HG03064 (cell line): ENCODE measurements around the gene SLC35A3.
A peak's percentile ranks its signal among the peaks of the same experiment; 100 is the strongest.
"Not testable (repeated sequence)": the region's sequence is repeated elsewhere in the genome, so short reads cannot be mapped to it uniquely, and the experiment has no call there.

ENCODE experiments used
- ATAC-seq: cut with Tn5 transposase; IDR thresholded peaks from one replicate; pipeline ENCODE4 v1.9.1; 2021; ENCODE audit warnings: low read depth; ENCODE audit not compliant: unreplicated experiment

Gene SLC35A3

DNA sequence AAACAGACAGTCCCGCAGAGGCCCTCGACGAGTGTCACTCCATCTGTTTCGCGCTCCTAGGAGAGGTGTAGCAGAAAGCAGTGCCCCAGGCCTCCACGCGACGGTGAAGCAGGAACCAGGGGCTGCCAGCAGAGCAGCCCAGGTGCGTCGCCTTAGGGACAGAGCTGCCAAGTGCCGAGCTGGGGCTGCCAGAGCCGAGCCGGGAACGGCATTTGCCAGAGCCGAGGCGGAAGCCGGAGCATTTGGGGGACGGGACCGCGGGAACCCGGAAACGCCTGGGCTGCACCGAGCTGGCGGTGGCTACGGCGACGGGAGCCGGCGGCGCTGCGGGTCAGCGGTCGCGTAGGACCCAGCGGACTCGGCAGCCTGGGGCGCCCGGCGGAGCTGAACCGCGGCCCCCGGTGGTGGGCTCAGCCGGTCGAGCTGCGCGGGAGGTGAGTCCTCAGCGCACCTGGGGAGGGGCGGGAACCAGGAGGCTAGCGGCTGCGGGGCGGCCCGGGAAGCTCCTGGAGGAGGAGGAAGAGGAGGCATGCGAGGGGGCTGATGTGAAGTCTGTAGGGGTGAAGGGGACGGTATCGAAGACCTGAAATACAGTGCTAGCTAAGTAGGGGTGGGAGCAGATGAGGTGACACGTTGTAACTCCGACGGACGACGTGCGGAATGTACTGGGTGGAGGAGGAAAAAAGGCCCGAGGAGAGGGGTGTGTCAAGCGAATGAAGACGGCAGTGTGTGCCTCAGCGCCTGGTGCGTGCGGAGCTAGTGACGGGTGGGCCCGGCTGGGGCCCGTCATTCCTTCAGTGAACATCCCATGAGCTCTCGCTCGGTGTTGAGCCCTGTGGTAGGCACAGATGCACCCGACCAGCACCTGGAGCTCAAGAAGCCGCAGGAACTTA, at the start of gene SLC35A3:
SLC35A3 (plus strand) TSS at position 268 of the 893 bp plus-strand sequence. CDS start 23,559 bp downstream, outside the sequence.
- ATAC-seq, result peak; percentile 90

DNA sequence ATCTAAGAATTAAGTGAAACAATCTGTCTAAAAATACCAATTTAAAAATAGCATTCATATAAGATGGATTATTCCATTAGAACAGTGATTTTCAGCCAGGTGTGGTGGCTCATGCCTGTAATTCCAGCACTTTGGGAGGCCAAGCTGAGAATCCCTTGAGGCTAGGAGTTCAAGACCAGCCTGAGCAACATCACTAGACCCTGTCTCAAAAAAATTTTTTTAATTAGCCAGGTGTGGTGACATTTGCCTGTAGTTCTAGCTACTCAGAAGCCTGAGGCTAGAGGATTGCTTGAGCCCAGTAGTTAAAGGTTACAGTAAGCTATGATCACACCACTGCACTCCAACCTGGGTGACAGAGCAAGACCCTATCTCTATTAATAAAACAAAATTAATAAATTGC, 35.0 kb upstream of the SLC35A3 start:
- ATAC-seq, result no peak

DNA sequence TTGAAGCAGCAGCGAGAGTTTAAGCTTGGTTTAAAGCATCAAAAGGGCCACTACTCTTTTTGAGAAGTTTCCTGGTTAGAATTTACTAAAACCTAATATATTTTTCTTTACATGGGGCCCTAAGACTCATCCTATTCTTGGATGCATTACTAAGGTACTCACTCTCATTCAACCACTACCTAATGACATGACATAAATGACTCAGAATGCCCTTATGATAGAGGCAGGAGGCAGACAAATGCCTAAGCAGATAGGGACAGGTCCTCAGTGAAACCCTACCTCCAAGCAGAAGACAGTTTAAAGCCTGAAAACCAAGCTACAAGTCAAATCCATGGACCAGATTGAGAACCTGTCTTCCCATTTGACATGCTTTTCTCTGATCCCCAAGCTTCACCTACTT, 34.3 kb upstream of the SLC35A3 start:
- ATAC-seq, result no peak

- no peak for ATAC-seq
Measured at GRCh38 chr1:99936071-99936470, 33.7 kb upstream of the SLC35A3 start.

DNA sequence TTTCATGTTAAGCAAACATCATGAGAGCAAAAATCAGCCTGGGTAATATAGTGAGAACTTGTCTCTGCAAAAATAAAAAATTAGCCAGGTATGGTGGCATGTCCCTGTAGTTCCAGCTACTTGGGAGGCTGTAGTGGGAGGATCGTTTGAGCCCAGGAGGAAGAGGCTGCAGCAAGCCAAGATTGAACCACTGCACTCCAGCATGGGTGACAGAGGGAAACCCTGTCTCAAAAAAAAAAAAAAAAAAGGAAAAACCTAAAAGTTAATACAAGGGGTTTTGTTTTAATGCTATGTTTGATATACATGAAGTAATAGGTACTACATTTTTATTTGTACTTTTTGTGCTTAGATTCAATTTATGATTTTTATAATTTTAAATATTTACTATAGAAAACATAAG, 27.1 kb upstream of the SLC35A3 start:
- no peak for ATAC-seq

GRCh38 chr1:99943223-99943794, 26.5 kb upstream of the SLC35A3 start:
- no peak for ATAC-seq

DNA sequence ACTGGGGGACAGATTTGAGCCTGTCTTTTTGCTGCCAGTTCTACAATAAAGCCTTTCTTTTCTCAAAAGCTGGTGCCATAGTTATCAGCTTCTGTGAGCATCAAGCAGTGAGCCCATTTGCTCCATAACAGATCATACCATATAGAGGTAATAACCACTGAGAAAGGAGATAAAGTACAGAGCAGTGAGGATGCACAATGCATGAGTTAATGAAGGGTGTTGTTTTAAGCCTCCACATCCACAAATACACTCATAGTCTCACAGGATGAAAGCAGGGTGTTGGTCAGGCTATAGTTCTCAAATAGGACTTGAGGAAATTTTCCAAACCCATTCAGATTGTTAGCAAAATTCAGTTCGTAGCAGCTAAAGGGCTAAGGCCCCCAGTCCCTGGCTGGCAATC, 25.6 kb upstream of the SLC35A3 start:
- ATAC-seq, result no peak

GRCh38 chr1:99945174-99945573, 24.6 kb upstream of the SLC35A3 start:
- ATAC-seq, result no peak

DNA sequence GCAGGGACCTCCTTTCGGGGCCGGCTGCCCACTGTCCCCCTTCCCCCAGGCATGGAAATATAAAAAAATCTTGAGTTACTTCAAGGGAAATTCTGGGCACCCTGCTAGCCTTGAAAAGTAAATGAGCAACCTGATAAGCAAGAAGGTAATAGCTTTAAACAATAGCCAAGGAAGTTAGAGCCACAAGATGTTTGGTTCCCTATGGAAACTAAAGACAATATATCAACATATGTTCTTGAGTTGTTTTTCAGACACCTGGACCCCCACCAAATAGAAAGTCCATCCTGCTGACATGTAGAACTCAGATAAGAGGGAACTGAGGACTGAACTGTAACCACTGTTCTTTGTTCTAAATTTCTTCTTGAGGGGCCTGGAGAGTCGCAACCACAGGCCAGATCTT, 19.3 kb upstream of the SLC35A3 start:
- ATAC-seq, result no peak

DNA sequence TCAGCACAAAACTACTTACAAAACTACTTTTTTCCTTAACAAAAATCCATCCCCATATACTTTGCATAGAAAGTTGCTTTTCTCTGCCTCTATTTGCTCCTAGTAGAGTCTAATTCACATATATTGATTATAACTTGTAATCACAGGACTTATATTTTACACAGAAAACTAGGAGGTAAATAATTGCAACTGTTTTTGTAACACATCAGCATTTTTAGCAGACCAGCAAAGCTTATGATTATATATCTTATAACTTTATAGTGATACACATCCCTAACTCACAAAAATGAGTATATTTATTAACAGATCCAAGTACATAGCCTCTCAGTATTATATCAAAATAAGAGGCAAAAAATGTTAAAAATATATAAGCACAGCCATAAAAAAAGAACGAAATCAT, 17.3 kb upstream of the SLC35A3 start:
- ATAC-seq, result no peak

- no peak for ATAC-seq
Measured at GRCh38 chr1:99955375-99955774, 14.4 kb upstream of the SLC35A3 start.

- no peak for ATAC-seq
Measured at GRCh38 chr1:99956755-99957154, 13.0 kb upstream of the SLC35A3 start.

- no peak for ATAC-seq
Measured at GRCh38 chr1:99957818-99958217, 12.0 kb upstream of the SLC35A3 start.

DNA sequence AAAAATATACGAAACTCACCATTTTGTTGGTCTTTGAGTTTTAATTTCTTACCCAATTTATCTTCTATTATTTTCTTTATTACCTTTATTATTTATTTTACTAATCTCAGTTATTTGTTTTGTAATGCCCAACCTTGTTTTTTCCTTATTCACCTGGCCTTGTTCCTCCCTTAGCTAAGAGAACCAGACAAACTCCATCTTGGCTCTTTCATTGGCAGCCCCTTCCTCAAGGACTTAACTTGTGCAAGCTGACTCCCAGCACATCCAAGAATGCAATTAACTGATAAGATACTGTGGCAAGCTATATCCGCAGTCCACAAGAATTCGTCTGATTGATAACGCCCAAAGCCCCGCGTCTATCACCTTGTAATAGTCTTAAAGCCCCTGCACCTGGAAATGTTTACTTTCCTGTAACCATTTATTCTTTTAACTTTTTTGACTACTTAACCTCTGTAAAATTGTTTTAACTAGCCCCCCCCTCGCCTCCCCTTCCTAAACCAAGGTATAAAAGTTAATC, 10.5 kb upstream of the SLC35A3 start:
- not testable (repeated sequence) for ATAC-seq

- ATAC-seq, result not testable (repeated sequence)
Measured at GRCh38 chr1:99960260-99960659, 9.5 kb upstream of the SLC35A3 start.

GRCh38 chr1:99963041-99963795, 6.6 kb upstream of the SLC35A3 start:
- no peak for ATAC-seq

DNA sequence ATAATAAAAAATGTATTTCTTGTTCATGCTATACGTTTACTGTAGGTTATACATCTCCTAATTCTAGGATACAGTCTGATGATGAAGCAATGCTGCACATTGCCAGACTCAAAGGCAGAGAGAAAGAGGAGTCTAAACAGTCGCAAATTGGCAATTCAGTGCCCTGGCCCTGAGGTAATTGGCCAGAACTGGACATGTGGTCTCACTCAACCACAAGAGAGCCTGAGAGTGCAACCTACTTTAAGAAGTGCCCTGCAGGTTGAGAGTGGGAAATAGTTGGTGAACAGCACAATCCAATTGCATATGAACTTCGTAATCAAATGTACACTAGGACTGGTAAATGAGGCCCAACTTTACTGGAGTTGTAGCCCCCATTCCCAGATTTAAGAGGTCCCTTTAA, 5.0 kb upstream of the SLC35A3 start:
- no peak for ATAC-seq

DNA sequence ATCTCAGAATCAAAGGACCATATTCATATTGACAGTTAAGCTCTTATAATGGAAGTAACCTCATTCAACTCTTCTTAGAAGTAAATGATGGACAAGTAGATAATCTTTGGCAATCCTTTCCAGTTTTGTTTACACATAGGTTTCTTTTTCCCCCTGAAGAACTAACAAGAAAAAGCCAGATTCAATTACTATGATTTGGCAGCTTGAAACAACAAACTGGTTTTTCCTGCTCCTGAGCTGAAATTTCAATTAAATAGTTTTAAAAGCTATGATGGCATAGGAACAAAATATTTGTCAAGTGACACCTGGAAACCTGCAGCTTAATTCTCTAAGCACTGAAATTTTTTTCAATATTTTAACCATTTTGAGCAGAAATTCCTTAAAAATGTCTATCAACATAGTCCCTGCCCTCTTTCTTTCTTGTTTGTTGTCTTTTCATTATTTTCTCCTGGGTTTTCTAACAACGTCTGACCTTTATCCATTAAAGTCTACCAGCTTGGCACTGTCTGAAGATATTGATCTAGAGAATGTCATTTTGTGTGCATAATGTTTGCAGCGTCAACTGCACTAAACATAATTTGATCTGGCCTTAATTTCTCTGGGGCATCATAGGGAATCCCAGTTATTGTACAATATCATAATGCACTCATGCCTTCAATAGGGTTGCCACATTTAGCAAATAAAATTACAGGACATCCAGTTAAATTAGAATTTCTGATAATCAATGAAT, 4.0 kb upstream of the SLC35A3 start:
- ATAC-seq, result no peak

GRCh38 chr1:99968214-99968613, 1.6 kb upstream of the SLC35A3 start:
- ATAC-seq, result no peak

DNA sequence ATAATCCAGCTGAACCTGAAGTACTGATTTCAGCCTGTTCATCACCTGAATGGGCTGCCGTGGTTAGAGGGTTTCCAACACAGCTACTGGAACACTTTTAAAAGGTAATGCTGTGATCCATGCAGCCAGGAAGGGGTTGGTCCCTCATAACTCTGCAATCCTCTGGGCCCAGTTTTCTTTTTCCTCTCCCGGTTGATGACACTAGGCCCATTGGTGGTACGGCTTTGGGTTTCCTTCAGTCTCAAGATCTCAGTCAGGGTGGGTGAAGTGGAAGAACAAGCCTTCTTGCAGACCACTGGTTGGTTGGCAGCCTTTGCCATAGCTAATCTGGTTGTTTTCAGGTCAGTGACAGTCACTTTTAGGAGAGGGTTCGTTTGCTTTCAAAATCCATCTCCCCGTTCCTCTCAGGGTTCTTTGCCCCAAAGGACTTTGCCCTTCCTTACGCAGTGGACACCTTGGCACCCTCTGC, 502 bp upstream of the SLC35A3 start:
- ATAC-seq, result no peak
